HAP-1 (cell line): ENCODE measurements around the gene SASH1.

Source experiments
- DNase-seq, 2 experiments: peaks; one replicate each; pipeline ENCODE4 v3.0.0-alpha.2; 2016 to 2020; ENCODE audit warnings: low spot score in 2 of 2
- H3K27me3 ChIP-seq: fragments of 250-450 bp; sonication (Bioruptor Pico); 2 replicates; pipeline ENCODE4 v1.5.1; 2020; ENCODE audit warnings: low read depth, mild to moderate bottlenecking, moderate library complexity
- H3K36me3 ChIP-seq: fragments of 250-450 bp; sonication (Bioruptor Pico); replicated peaks from 2 replicates; pipeline ENCODE4 v1.5.1; 2020; ENCODE audit warnings: mild to moderate bottlenecking
- H3K4me1 ChIP-seq: fragments of 250-450 bp; sonication (Bioruptor Pico); 2 replicates; pipeline ENCODE4 v1.5.1; 2020; ENCODE audit warnings: mild to moderate bottlenecking
- H3K4me3 ChIP-seq: fragments of 250-450 bp; sonication (Bioruptor Pico); 2 replicates; pipeline ENCODE4 v1.5.1; 2020; ENCODE audit warnings: mild to moderate bottlenecking, moderate library complexity
- H3K9me3 ChIP-seq: fragments of 250-450 bp; sonication (Bioruptor Pico); 2 replicates; pipeline ENCODE4 v1.5.1; 2020; ENCODE audit warnings: mild to moderate bottlenecking, moderate library complexity
- in situ Hi-C: fragments of 300-500 bp; cut with MboI; formaldehyde crosslinking; loops from 3 replicates; pipeline ENCODE4 v1.14.3; 2020; ENCODE audit warnings: low sequenced_read_pairs, inconsistent platforms, mixed read lengths

Gene SASH1

GRCh38 chr6:148316308-148316707, 26.3 kb upstream of the SASH1 start:
- Histone ChIP-seq H3K4me3 (no peak overlapping the region), H3K36me3 (no peaks in the 10 kb centered on the region), H3K4me1 (no peaks in the 10 kb centered on the region), H3K27me3 (no peaks in the 10 kb centered on the region), H3K9me3 (no peaks in the 10 kb centered on the region)
- DNase-seq: no peak
- in situ Hi-C loops: no loop called here

DNA sequence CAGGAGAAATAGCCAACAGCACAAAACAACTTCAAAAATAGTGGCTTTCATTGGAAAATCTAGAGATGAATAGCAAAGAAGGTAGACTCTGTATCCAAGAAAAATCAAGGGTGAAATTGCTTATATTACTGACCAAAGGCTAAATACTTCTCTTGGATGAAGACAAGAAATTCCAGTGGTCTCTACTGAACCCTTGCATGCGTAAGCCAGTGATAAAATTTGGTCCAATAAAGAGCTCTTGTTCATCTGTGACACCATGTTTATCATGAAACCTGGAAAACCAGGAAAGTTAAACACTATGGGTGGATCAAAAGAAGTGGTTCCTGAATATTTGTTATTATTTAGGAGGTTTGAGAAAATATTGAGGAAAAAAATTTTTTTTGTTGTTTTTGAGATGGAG, 25.6 kb upstream of the SASH1 start:
- in situ Hi-C loops: no loop called here
- H3K4me1 ChIP-seq: no peaks in the 10 kb centered on the region

GRCh38 chr6:148317739-148318138, 24.9 kb upstream of the SASH1 start:
- in situ Hi-C loops: no loop called here
- no peaks in the 10 kb centered on the region for H3K4me1 ChIP-seq
- no peaks in the 10 kb centered on the region for H3K9me3 ChIP-seq
- DNase-seq: no peak
- no peaks in the 10 kb centered on the region for H3K27me3 ChIP-seq
- no peaks in the 10 kb centered on the region for H3K36me3 ChIP-seq
- H3K4me3 ChIP-seq: no peak overlapping the region

More for the DNA sequence above, 25.6 kb upstream of the SASH1 start:
- Histone ChIP-seq H3K4me3 (no peak overlapping the region), H3K9me3 (no peaks in the 10 kb centered on the region), H3K27me3 (no peaks in the 10 kb centered on the region), H3K36me3 (no peaks in the 10 kb centered on the region)
- DNase-seq: no peak

DNA sequence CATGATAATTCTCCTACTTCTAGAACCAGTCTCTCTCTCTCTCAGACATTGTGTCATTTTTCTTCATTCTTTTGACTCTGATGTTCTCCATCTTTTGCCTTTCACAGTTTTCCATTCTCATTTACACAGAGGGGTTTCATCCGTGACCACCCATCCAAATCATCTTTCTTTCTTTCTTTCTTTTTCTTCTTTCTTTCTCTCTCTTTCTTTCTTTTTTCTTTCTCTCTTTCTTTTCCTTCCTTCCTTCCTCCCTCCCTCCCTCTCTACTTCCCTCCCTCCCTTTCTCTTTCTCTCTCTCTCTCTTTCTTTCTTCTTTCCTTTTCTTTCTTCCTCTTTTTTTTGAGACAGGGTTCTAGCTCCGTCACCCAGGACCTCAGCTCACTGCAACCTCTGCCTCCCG, 19.9 kb upstream of the SASH1 start:
- no peaks in the 10 kb centered on the region for H3K36me3 ChIP-seq
- no peaks in the 10 kb centered on the region for H3K27me3 ChIP-seq
- H3K9me3 ChIP-seq: no peaks in the 10 kb centered on the region
- no peak overlapping the region for H3K4me3 ChIP-seq
- in situ Hi-C loops: no loop called here
- no peaks in the 10 kb centered on the region for H3K4me1 ChIP-seq
- DNase-seq: no peak

DNA sequence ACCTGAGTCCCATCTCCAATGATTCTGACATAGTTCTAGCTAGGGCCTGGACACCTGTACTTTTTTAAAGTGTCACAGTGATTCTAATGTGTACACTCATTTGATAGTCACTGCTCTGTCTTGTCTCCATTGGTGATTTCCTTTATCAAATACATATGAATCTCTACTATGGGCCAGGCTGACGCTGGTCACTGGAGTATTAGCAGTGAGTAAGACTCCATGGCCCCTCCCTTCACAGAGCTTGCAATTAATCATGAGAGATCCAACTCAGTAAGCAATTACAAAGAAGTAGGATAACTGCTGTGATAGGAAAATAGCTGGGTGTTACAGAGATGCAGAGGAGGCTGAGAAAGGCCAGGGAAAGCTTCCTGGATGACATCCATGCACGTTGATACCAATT, 19.3 kb upstream of the SASH1 start:
- Histone ChIP-seq H3K27me3 (no peaks in the 10 kb centered on the region), H3K9me3 (no peaks in the 10 kb centered on the region), H3K4me3 (no peak overlapping the region), H3K4me1 (no peaks in the 10 kb centered on the region), H3K36me3 (no peaks in the 10 kb centered on the region)
- no peak for DNase-seq
- in situ Hi-C loops: no loop called here

DNA sequence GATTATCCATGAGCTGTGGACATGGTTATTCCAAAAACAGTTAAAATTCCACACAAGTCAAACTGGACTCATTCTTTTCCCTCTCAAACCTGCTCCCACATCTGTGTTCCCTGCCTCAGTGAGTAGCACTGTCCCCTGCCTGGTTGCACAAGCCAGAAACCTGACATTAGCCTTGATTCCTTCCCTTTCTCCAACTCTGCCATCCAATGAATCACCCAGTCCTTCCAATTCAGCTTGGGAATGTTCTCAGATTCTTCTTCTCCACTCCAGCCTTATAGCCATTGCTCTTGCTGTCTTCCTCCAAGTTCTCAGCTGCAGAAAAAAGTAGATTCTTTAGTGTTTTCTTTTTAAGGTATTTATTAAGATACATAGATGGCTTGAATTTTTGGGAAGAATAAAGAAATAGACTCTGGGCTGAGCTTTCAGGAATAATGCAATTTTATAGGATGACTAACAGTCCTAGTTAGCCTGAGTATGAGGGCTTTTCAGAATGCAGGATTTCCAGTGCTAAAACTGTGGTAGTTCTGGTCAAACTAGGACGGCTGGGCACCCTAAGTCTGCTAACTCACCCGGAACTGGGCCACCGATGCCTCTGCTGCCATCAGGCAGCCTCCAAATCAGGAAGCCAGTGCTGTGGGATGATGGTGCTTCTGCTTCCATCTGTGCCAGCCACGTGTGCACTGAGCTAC, 18.2 kb upstream of the SASH1 start:
- DNase-seq: no peak
- in situ Hi-C loops: no loop called here
- Histone ChIP-seq H3K36me3 (no peaks in the 10 kb centered on the region), H3K4me1 (no peaks in the 10 kb centered on the region), H3K9me3 (no peaks in the 10 kb centered on the region), H3K4me3 (no peak overlapping the region), H3K27me3 (no peaks in the 10 kb centered on the region)

DNA sequence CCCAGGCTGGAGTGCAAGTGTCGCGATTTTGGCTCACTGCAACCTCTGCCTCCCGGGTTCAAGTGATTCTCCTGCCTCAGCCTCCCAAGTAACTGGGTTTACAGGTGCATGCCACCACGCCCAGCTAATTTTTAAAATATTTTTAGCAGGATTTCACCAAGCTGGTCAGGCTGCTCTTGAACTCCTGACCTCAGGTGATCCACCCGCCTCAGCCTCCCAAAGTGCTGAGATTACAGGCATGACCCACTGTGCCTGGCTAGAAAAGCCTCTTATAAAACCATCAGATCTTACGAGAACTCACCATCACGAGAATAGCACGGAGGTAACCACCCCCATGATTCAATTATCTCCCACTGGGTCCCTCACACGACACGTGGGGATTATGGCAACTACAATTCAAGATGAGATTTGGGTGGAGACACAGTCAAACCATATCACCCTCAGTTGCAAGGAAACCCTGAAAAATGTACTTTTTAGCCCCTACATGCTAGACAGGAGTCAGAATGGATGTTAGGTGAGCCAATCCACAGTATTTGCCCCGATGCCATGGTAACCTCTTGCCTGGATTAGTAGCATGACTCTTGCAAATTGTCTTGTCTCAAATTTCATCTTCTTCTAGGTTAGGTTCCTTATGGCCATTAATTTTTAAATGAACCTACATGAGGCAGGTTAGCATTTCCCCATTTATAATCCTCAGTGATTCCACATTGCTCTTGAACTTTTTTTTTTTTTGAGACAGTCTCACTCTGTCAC, 17.1 kb upstream of the SASH1 start:
- H3K36me3 ChIP-seq: no peaks in the 10 kb centered on the region
- H3K4me1 ChIP-seq: no peaks in the 10 kb centered on the region
- in situ Hi-C loops: no loop called here
- no peaks in the 10 kb centered on the region for H3K27me3 ChIP-seq
- no peak overlapping the region for H3K4me3 ChIP-seq
- no peaks in the 10 kb centered on the region for H3K9me3 ChIP-seq
- no peak for DNase-seq

DNA sequence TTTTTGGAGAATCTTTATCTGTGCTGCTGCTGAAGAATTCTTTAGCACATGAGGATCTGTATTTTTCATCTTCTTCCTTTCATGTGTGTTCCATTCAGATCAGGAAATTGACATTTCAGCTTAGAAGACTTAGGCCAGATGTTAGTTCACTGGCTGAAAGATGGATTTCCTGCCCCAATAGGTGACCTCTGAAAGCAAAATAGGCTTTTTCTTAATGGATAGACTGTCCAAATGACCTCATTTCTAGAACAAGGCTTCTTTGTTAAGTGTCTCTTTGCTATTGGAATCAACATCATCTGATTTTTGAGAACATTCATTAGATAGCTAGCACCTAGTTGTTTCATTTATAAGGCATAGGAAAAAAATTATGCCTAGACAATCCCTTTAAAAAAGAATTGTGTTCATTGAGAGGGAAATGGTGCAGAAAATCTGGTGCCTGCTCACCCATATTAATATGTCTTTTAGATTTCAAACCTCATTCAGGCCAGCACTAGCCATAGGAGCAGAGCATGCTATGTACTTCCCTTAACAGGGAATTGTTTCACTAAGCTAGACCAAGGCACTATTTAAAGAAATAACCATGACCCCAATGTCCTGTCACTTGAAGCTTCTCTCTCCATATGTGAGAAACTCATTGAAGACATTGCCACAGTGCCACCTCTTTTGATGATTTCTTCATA, 13.6 kb upstream of the SASH1 start:
- H3K4me1 ChIP-seq: no peaks in the 10 kb centered on the region
- no peaks in the 10 kb centered on the region for H3K27me3 ChIP-seq
- H3K9me3 ChIP-seq: no peaks in the 10 kb centered on the region
- H3K4me3 ChIP-seq: no peak overlapping the region
- in situ Hi-C loops: no loop called here
- no peak for DNase-seq
- no peaks in the 10 kb centered on the region for H3K36me3 ChIP-seq

DNA sequence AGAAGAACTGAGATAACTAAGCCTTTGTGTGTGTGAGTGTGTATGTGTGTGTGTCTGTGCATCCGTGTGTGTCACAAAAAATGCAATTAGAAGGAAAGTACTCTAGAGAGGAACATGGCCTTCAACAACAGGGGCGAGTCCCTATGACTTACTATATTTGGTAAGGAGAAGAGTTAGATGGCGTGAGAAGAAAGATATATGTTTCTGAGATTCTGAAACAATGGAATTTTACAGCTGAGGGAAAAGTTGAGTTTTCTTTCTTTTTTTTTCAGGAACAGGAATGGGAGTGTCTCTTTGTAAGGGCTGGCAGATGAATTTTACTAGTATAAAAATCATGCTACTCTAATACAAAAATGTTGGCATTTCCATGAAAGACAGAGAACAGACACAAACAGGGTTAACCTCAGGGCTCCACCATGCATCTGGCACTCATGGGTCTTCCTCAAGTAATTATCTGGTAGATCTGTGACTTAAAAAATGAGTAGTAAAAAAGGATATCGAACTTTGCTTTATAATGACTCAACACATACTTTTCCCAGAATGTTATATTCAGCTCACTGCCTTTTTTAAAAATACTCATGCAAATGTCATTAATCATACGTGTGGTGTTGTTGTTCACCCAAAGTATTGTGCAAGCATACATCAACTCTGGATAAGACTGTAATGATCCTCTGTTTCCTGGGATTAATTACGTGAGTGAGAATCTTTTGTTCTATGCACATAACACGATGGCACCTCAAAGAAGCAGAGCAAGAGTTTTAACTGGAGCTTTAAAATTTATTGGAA, 12.8 kb upstream of the SASH1 start:
- Histone ChIP-seq H3K36me3 (no peaks in the 10 kb centered on the region), H3K27me3 (no peaks in the 10 kb centered on the region), H3K4me1 (no peaks in the 10 kb centered on the region), H3K4me3 (no peak overlapping the region), H3K9me3 (no peaks in the 10 kb centered on the region)
- no peak for DNase-seq
- in situ Hi-C loops: no loop called here

DNA sequence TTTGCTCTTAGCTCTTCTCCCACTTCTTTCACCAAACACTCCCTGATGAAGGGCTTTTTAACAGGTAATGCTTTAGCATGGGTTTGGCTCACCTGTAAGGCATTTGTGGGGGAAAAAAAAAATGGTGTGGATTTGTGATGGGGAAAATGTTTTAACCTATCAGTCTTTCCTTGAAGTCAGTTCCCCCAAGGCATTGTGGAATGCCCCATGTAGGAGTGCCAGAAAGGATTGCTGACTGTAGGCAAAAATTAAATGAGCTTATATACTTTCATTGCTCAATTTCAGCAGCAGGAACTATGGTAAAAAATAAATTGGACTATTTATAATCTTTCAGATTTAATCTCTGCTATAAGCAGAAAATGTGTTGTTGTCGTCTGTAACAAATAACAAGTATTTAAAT, 10.6 kb upstream of the SASH1 start:
- Histone ChIP-seq H3K36me3 (no peaks in the 10 kb centered on the region), H3K27me3 (no peaks in the 10 kb centered on the region), H3K4me1 (no peaks in the 10 kb centered on the region), H3K9me3 (no peaks in the 10 kb centered on the region), H3K4me3 (no peak overlapping the region)
- in situ Hi-C loops: no loop called here
- DNase-seq: no peak

DNA sequence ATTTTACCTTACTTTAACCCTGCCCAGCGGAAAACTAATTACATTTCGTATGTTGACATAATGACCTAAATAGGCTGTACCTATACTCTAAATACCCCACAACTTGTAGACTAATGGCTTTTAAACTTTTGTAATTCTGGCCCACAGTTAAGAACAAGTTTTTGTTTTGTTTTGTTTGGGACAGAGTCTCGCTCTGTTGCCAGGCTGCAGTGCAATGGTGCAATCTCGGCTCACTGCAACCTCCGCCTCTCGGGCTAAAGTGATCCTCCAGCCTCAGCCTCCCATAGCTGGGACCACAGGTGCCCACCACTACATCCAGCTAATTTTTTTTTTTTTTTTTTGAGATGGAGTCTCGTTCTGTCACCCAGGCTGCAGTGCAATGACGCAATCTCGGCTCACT, 5.7 kb upstream of the SASH1 start:
- H3K4me3 ChIP-seq: no peak overlapping the region
- in situ Hi-C loops: no loop called here
- H3K27me3 ChIP-seq: no peaks in the 10 kb centered on the region
- H3K36me3 ChIP-seq: no peaks in the 10 kb centered on the region
- H3K9me3 ChIP-seq: no peaks in the 10 kb centered on the region
- no peak for DNase-seq
- peaks cover 6% of the 10 kb centered on the region for H3K4me1 ChIP-seq

GRCh38 chr6:148339766-148340165, 2.9 kb upstream of the SASH1 start:
- Histone ChIP-seq H3K36me3 (no peaks in the 10 kb centered on the region), H3K4me3 (no peak overlapping the region), H3K4me1 (peaks cover 15% of the 10 kb centered on the region), H3K27me3 (no peaks in the 10 kb centered on the region), H3K9me3 (no peaks in the 10 kb centered on the region)
- in situ Hi-C loops: no loop called here
- no peak for DNase-seq

DNA sequence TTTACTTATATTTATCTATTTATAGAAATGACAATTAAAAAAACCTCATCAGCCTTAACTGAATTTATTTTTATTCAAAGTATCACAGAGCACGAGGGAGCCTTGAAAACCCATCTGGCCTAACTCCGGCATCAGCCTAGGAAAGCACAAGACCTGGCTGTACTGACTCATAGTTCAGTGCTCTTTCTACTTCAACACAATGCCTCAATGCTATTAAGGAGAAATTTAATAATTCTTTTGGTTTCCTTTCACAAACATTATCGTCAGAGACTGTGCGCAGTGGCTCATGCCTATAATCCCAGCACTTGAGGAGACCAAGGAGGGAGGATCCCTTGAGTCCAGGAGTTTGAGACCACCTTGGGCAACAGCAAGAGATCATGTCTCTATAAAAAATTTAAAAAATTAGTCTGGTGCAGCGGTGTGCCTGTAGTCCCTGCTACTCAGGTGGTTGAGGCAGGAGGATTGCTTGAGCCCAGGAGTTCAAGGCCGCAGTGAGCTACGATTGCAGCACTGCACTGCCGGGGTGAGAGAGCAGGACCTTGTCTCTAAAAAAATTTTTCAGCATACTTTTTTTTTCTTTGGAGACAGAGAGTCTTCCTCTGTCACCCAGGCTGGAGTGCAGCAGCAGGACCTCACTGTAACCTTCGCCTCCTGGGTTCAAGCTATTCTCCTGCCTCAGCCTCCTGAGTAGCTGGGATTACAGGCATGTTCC, 1.9 kb upstream of the SASH1 start:
- no peak for DNase-seq
- H3K27me3 ChIP-seq: no peaks in the 10 kb centered on the region
- no peaks in the 10 kb centered on the region for H3K9me3 ChIP-seq
- in situ Hi-C loops: no loop called here
- peaks cover 22% of the 10 kb centered on the region for H3K4me1 ChIP-seq
- no peak overlapping the region for H3K4me3 ChIP-seq
- H3K36me3 ChIP-seq: no peaks in the 10 kb centered on the region
